Thyroid gland (tissue), 4 donors: ENCODE data around the gene ZGRF1.

Experiments used
- POLR2A ChIP-seq, 2 donors: fragments of 450-650 bp; IDR thresholded peaks; one replicate each; pipeline ENCODE4 v1.6.1; 2017; ENCODE audit warnings: antibody characterized with exemption in 2 of 2, mild to moderate bottlenecking in 2 of 2, moderate library complexity in 1 of 2
- TF ChIP-seq, protein P1 (sequence below), 6 experiments: fragments of 200-600 bp in 3 of 6; fragments of 450-650 bp in 3 of 6; sonication (generic) in 3 of 6; IDR thresholded peaks; one replicate each; pipeline ENCODE4 v1.5.1; 2016 to 2019; ENCODE audit warnings: antibody characterized with exemption in 6 of 6, mild to moderate bottlenecking in 2 of 6, inconsistent platforms in 1 of 6, moderate library complexity in 1 of 6

GRCh38 chr4:112593438-112594133, 43.1 kb downstream of the ZGRF1 start:
- TF ChIP-seq, protein P1, sequence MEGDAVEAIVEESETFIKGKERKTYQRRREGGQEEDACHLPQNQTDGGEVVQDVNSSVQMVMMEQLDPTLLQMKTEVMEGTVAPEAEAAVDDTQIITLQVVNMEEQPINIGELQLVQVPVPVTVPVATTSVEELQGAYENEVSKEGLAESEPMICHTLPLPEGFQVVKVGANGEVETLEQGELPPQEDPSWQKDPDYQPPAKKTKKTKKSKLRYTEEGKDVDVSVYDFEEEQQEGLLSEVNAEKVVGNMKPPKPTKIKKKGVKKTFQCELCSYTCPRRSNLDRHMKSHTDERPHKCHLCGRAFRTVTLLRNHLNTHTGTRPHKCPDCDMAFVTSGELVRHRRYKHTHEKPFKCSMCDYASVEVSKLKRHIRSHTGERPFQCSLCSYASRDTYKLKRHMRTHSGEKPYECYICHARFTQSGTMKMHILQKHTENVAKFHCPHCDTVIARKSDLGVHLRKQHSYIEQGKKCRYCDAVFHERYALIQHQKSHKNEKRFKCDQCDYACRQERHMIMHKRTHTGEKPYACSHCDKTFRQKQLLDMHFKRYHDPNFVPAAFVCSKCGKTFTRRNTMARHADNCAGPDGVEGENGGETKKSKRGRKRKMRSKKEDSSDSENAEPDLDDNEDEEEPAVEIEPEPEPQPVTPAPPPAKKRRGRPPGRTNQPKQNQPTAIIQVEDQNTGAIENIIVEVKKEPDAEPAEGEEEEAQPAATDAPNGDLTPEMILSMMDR (IDR thresholded peaks at IDR 0.05): no peak
- TF ChIP-seq POLR2A (IDR thresholded peaks at IDR 0.05): no peak
